ENCODE measurements around the gene KCTD17.

Gene KCTD17

DNA sequence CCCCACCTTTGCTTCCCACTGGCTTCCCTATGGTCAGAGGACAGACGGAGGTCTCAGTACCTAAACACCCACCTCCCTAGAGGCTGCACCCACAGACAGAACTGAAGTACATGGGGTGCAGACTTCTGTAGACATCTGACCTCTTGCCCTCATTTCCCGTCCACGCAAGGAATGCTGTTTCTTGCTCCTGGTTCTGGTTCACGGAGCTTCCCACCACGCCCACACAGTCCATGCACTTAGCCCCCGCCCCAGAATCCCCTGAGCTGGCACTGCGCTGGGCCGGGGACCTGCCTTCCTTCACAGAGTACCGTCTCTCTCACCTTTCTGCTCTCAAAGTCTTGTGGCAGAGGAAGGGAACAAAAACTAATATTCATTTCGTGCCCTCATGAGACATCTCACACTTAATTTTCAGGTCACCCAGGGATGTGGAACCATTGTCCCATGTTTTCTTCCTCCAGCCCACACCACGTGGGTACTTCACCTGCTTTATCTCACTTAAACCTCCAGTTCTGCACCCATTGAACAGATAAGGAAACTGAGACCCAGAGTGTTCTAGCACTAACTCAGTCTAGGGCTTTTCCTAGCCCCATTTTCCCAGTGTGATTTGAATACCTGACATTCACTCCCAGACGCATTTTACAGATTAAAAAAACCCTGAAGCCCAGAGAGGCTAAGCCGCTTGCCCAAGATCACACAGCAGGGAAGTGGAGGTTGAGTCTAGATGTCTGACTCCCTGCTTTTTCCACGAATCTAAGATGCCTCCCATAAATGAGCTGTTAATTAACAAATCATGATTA lies 52.3 kb downstream of the KCTD17 start:
- no peak for DNase-seq (ENCODE audit: low spot score)

- DNase-seq (ENCODE audit: low spot score): no peak
Measured at GRCh38 chr22:37105154-37105553, 53.6 kb downstream of the KCTD17 start.

DNA sequence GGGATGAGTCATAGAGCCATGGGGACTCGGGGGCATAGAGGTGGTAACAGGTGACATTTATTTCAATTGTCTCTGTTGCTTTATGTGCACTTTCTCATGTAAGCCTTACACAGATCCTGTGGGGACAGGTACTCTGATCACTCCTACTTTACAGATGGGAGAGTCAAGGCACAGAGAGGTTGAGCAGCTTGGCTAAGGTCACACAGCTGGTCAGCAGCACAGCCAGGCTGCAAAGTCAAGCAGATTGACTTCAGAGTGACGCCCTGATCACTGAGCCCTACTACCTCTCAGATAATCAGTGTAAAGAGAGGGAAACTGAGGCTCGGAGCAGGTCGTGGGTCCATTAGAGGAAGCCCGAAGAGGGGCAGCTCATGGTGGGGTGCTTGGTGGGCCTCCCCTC lies 54.4 kb downstream of the KCTD17 start:
- DNase-seq (ENCODE audit: low spot score): no peak

DNA sequence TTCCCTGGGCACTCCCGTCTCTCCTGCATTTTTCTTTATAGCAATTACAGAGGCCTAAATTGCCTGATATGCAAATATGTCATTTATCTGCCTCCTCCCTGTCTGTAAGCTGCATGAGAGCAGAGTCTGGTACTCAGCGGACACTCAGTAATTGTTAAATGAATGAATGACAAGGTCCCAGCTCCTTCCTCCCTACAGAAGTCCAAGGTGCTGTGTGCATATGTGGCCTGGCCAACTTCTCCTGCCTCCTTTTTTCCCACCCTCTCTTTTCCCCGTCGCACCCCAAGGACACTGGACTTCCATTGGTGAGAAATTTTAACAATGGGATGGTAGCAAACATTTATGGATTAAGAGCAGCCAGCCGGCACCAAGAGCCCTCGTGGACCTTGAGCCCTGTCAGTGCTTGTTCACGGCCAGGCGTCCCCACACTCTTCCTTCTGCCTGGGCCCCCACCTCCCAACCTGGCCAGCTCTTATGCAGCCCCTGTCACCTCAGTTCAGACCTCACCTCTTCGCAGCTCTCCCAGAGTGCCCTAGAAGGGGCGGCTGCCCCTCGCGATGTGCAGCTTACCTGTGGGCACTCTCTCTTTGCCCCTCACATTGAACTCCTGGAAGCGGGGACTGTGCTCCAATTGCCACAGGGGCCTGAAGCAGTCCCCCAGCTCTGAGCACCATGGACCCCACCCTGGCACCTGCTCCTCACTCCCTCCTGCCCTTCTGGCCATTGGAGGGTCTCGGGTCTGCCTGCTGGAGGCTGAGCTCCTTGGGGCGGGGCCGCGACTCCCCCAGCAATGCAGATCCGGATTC lies 56.5 kb downstream of the KCTD17 start:
- DNase-seq (ENCODE audit: low spot score): no peak

GRCh38 chr22:37109242-37109917 lies 57.8 kb downstream of the KCTD17 start, which contains the start of gene TMPRSS6:
TSS of gene TMPRSS6 (minus strand) at chr22:37109713. CDS start at chr22:37103417, 6,296 bp downstream.
- DNase-seq (ENCODE audit: low spot score): no peak

GRCh38 chr22:37111156-37111717 lies 59.7 kb downstream of the KCTD17 start:
- no peak for DNase-seq (ENCODE audit: low spot score)

DNA sequence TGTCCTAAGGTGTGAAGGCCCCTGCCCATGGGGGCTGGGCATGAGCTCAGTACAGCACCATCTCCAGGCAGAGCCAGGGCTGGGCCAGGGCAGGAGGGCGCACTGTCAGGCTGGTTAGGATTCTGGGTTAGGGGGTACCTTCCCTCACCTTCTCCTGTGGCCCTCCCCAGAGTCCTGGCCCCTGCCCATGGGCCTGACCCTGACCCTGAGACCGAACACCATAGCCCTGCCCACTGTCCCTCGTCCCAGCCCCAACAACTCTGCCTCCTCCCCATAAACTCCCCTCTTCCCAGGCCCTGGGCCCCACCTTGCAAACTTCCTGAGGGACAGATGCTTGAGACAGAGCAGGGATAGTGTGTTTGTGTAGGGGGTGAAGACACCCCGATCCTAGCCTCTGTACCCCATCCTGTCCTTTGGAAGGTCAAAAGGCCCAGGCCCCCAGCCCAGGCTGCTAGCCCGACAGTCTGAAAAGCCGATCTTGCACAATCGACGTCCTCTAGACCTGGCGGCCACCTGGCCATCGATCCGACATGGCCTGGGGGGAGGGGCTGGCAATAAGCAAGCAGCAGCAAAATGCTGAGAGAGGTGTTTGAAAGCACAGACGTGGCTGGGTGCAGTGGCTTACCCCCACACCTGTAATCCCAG lies 60.7 kb downstream of the KCTD17 start:
- no peak for DNase-seq (ENCODE audit: low spot score)
